Stomach (tissue), 9 donors: Measurements from ENCODE around the gene CELF2. TPM values are rescaled to one million over a fixed set of nuclear protein-coding genes. Genes with fewer than 3 reads are reported as not detected.

Experiments used
- DNase-seq, 2 donors: peaks; one replicate each; pipeline versions ENCODE4 v3.0.0 to v3.0.0-alpha.2; 2013 to 2019
- H3K27ac ChIP-seq, 5 donors: fragments of 200-600 bp in 4 of 5; sonication (generic) in 4 of 5; one replicate each; pipeline ENCODE4 v1.5.1; 2013 to 2019; ENCODE audit warnings: mild to moderate bottlenecking in 1 of 5, moderate library complexity in 1 of 5
- H3K27me3 ChIP-seq, 3 donors: fragments of 200-600 bp; sonication (generic); one replicate each; pipeline ENCODE4 v1.5.1; 2017 to 2019; ENCODE audit warnings: mixed run types in 1 of 3
- H3K36me3 ChIP-seq, 4 donors: fragments of 200-600 bp; sonication (generic); 1 replicate in 3 of 4; 2 replicates in 1 of 4; pipeline ENCODE4 v1.5.1; 2016 to 2019
- H3K4me1 ChIP-seq, 4 donors: fragments of 200-600 bp; sonication (generic); one replicate each; pipeline ENCODE4 v1.5.1; 2016 to 2019
- H3K4me3 ChIP-seq, 4 donors: fragments of 200-600 bp; sonication (generic) in 3 of 4; one replicate each; pipeline ENCODE4 v1.5.1; 2016 to 2019; ENCODE audit warnings: mild to moderate bottlenecking in 1 of 4
- H3K9me3 ChIP-seq, 4 donors: fragments of 200-600 bp; sonication (generic); one replicate each; pipeline ENCODE4 v1.5.1; 2016 to 2019
- EP300 ChIP-seq: sonication (generic); formaldehyde crosslinking; IDR thresholded peaks from one replicate; pipeline ENCODE4 v1.6.1; 2017; ENCODE audit warnings: antibody characterized with exemption
- POLR2A ChIP-seq, 4 donors: fragments of 450-650 bp; IDR thresholded peaks; one replicate each; pipeline ENCODE4 v1.6.1; 2016; ENCODE audit warnings: antibody characterized with exemption in 4 of 4, control low read depth in 2 of 4, mild to moderate bottlenecking in 1 of 4, moderate library complexity in 1 of 4
- POLR2AphosphoS5 ChIP-seq, 3 donors: sonication (generic); formaldehyde crosslinking; IDR thresholded peaks; one replicate each; pipeline ENCODE4 v1.6.1; 2016; ENCODE audit warnings: antibody characterized with exemption in 3 of 3
- WGBS, 5 donors: extraction: QIAGEN DNeasy Blood & Tissue Kit in 3 of 5; methylation state at CpG; one replicate each; pipeline versions ENCODE4 v1.1.5 to v1.1.7; 2013 to 2018; 5-methylcytosine and 5-hydroxymethylcytosine counted together
- intact Hi-C: fragments of 100-400 bp; cut with DNase I; formaldehyde crosslinking; loops from one replicate; pipeline ENCODE4 v1.15.1; 2023; ENCODE audit warnings: low total_unique reads
- polyA plus RNA-seq, 3 donors: library from polyadenylated mRNA; stranded (reverse); fragments of 200-250 nt; gene quantifications; one replicate each; pipeline ENCODE4 v1.2.3, GENCODE V29; 2013
- total RNA-seq, 5 donors: library from RNA; depleted of rRNA; stranded (reverse); fragments of >200 nt; gene quantifications; one replicate each; pipeline versions ENCODE4 v1.1.0 to v1.2.3, GENCODE V29; 2014 to 2016
- TF ChIP-seq, protein P1 (sequence below), 7 experiments: fragments of 450-650 bp in 4 of 7; fragments of 200-600 bp in 3 of 7; sonication (generic) in 3 of 7; IDR thresholded peaks; one replicate each; pipeline ENCODE4 v1.5.1; 2016 to 2019; ENCODE audit warnings: antibody characterized with exemption in 7 of 7, control low read depth in 2 of 7, mild to moderate bottlenecking in 1 of 7
- donor health status: healthy with polysubstance abuse.
- donor health status: Bipolar disorder and iron deficiency.
- donor health status: healthy.

The CELF2 gene
- total and polyA plus RNA-seq, 8 donors = 3.9 to 65.3 (median 36.1) TPM

DNA sequence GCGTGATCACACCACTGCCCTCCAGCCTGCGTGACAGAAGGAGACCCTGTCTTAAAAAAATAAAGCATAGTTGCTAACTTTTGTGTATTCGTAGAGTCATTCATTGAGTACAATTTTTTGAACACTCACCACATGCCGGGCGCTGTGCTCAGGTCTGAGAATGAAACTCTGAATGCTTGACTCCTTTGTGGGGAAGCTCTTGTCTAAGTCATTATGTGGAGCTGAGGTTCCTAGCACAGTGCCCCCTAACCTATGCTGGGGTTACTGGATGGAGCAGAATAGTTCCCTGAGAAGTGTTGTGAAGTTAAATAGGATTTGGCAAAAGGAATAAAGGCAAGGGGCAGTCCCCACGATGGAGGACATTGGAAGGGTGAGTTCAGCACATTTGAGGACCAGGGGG is 123.3 kb downstream of the CELF2 start:
- Histone ChIP-seq H3K4me3 (no peak overlapping the region), H3K36me3 (no peaks in the 10 kb centered on the region), H3K27ac (no peak overlapping the region), H3K4me1 (peaks cover 0 to 28% (median 10%) of the 10 kb centered on the region in 4 donors), H3K9me3 (no peaks in the 10 kb centered on the region), H3K27me3 (no peaks in the 10 kb centered on the region)
- TF ChIP-seq POLR2AphosphoS5 (IDR thresholded peaks at IDR 0.05) = no peak
- no peak for TF ChIP-seq POLR2A (IDR thresholded peaks at IDR 0.05)
- TF ChIP-seq EP300 = no peak
- TF ChIP-seq, protein P1, sequence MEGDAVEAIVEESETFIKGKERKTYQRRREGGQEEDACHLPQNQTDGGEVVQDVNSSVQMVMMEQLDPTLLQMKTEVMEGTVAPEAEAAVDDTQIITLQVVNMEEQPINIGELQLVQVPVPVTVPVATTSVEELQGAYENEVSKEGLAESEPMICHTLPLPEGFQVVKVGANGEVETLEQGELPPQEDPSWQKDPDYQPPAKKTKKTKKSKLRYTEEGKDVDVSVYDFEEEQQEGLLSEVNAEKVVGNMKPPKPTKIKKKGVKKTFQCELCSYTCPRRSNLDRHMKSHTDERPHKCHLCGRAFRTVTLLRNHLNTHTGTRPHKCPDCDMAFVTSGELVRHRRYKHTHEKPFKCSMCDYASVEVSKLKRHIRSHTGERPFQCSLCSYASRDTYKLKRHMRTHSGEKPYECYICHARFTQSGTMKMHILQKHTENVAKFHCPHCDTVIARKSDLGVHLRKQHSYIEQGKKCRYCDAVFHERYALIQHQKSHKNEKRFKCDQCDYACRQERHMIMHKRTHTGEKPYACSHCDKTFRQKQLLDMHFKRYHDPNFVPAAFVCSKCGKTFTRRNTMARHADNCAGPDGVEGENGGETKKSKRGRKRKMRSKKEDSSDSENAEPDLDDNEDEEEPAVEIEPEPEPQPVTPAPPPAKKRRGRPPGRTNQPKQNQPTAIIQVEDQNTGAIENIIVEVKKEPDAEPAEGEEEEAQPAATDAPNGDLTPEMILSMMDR (IDR thresholded peaks at IDR 0.05) = no peak
- 89 to 94% (median 90%) methylated on average over 6 of the region's 6 CpGs for WGBS, 5 donors
- intact Hi-C loops = no loop called here
- no peak for DNase-seq

DNA sequence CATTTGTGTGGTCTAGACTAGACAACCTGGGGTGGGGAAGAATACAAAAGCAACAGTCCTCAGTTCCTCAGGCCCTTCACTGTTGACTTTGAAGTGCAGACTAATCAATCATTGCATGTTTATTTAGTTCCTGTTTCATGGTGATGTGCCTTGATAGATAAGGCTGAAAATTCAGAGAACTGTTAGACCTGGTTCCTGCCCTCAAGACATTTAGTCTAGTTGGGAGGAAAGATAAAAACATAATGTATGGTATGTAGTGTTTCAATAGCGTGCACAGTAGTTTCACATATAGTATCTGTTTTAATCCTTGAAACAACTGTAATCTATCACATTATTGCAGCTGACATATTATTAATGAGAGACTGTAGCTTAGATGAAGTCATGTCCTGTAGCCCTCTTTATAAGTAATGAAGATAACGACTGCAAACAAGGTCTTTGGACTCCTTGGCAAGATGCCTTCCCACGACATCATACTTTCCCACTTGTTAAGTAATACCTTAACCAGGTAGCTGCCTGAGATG is 124.0 kb downstream of the CELF2 start:
- 29 to 49% (median 39%) methylated on average over 3 of the region's 3 CpGs for WGBS, 5 donors
- Histone ChIP-seq H3K4me1 (peaks cover 0 to 32% (median 14%) of the 10 kb centered on the region in 4 donors), H3K27me3 (no peaks in the 10 kb centered on the region), H3K9me3 (no peaks in the 10 kb centered on the region), H3K27ac (no peak overlapping the region), H3K4me3 (no peak overlapping the region), H3K36me3 (no peaks in the 10 kb centered on the region)
- intact Hi-C loops = no loop called here
- DNase-seq = peak in 1 of 2 donors; percentile 78
- TF ChIP-seq POLR2AphosphoS5 (IDR thresholded peaks at IDR 0.05) (no peak), POLR2A (IDR thresholded peaks at IDR 0.05) (no peak), EP300 (no peak)
- TF ChIP-seq, protein P1 (IDR thresholded peaks at IDR 0.05) = no peak

DNA sequence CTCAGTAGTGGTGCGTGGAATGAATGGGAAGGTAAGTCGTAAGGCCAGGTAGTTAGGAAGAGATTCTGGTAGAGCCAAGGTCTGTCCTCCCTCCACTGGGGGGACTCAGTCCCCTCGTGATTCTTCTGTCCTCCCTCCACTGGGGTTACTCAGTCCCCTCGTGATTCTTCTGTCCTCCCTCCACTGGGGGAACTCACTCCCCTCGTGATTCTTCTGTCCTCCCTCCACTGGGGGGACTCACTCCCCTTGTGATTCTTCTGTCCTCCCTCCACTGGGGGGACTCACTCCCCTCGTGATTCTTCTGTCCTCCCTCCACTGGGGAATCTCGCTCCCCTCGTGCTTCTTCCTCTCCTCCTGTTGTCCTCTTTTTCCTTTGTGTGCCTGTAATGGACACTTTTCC is 125.1 kb downstream of the CELF2 start:
- H3K27me3 ChIP-seq = no peaks in the 10 kb centered on the region
- DNase-seq = no peak
- intact Hi-C loops = no loop called here
- H3K4me3 ChIP-seq = no peak overlapping the region
- no peak for TF ChIP-seq POLR2AphosphoS5 (IDR thresholded peaks at IDR 0.05)
- TF ChIP-seq EP300 = no peak
- no peak for TF ChIP-seq POLR2A (IDR thresholded peaks at IDR 0.05)
- no peak overlapping the region for H3K27ac ChIP-seq
- no peaks in the 10 kb centered on the region for H3K9me3 ChIP-seq
- WGBS, 5 donors = 81 to 86% (median 83%) methylated on average over 8 of the region's 8 CpGs
- H3K36me3 ChIP-seq = no peaks in the 10 kb centered on the region
- peaks cover 0 to 43% (median 22%) of the 10 kb centered on the region in 4 donors for H3K4me1 ChIP-seq

DNA sequence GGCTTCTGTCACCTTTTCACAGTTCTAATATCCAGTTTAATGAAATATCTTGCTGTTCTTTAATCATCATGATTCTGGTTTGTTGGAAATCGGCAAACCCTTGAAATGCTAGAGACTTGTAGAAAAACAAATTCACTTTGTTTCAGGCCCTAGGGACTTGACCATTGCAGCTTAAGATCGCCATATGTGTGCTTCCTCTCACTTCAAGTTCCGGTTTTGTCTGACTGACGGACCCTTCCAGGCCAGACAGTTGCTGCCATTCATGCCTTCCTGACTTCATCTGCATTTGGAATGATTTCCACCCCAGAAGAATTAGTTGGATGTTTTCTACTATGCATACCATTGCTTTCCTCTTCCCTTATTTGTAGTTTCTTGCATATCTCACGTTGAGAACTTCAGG is 125.6 kb downstream of the CELF2 start:
- Histone ChIP-seq H3K4me3 (no peak overlapping the region), H3K27me3 (no peaks in the 10 kb centered on the region), H3K4me1 (peaks cover 0 to 46% (median 24%) of the 10 kb centered on the region in 4 donors), H3K9me3 (no peaks in the 10 kb centered on the region), H3K36me3 (no peaks in the 10 kb centered on the region), H3K27ac (no peak overlapping the region)
- 73 to 89% (median 87%) methylated on average over 5 of the region's 5 CpGs for WGBS, 5 donors
- DNase-seq = no peak
- TF ChIP-seq POLR2A (IDR thresholded peaks at IDR 0.05) = no peak
- TF ChIP-seq, protein P1 (IDR thresholded peaks at IDR 0.05) = no peak
- TF ChIP-seq EP300 = no peak
- no peak for TF ChIP-seq POLR2AphosphoS5 (IDR thresholded peaks at IDR 0.05)
- intact Hi-C loops = no loop called here
